Stimulated activated CD4-positive, alpha-beta T cell treated with anti-CD3 and anti-CD28 coated beads, Interleukin-15, amount 100 ng/mL, for 1 hour (primary cell): Measurements from ENCODE around the gene CYP4F22.
A peak's percentile ranks its signal among the peaks of the same experiment; 100 is the strongest.

Experiments used
- DNase-seq, 2 donors: peaks; one replicate each; pipeline ENCODE4 v3.0.0-alpha.2; 2020; ENCODE audit warnings: low read depth in 1 of 2, low spot score in 1 of 2

Gene CYP4F22

DNA sequence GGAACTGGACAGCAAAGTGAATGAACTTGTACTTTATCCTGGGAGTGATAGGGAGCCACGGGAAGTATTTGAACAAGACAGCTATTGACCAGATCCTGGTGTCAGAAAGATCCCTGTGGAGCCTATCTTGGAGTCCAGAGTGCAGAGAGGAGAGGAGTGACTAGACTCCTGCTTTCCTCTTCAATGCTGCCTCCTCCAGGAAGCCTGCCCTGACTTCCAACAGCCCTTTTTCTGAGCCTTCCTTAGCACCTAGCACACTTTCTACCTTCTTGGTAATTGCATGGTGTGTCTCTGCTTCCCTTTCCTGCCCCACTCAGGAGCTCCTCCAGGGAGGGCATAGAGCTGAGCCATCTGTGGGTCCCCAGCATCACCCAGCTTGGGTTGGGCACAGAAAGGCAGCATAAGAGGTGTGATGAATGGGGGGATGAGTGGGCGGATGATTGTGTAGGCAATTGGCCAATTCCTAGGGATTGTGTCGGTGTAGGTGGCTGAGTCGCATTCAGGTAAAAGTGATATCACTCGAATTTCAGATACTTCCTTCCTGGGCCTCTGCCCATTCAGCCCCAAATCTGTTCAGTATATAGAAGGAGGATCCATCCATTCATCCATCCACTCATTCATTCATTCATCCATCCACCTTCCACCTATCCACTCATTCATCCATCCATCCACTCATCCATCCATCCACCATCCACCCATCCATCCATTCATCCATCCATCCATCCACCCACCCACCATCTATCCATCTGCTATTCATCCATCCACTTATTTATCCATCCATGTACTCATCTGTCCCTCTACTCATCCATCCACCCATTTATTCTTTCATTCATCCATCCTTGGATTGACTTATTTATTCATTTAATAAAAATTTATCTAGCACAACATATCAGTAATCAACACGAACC is 26.9 kb downstream of the CYP4F22 start:
- no peak for DNase-seq

DNA sequence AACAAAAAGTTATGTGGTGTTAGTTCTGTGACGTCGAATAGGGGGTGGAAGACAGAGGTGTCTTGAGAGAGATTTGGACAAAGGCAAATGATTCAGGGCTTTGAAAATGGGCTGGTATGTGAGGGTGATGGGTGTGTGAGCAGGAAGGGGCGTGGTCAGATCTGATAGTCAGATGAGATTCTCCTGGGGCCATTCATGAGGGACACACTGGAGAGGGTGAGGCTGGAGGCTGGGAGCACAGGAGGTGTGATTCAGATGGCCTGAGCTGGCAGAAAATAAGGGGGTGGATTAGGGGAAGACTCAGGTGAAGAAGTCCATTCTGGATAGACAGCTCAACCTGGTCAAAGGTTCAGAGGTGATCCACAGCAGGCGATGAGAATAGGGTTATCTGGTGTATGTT is 28.0 kb downstream of the CYP4F22 start:
- DNase-seq: no peak

DNA sequence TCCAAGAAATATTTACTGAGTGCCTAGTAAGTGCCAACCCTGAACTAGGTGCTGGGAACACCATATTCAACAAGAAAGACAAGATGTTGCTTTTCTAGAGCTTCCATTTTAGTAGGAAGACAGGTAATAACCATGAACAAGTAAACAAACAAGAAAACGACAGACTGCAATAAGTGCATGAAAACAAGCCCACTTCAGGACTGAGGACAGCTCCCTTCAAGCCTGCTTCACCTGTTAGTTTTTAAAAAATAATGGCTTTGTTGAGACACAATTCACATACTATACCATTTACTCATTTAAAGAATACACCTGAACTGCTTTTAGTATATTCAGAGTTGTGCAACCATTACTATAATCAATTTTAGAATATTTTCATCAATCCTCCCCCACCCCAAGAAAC is 30.4 kb downstream of the CYP4F22 start:
- no peak for DNase-seq

DNA sequence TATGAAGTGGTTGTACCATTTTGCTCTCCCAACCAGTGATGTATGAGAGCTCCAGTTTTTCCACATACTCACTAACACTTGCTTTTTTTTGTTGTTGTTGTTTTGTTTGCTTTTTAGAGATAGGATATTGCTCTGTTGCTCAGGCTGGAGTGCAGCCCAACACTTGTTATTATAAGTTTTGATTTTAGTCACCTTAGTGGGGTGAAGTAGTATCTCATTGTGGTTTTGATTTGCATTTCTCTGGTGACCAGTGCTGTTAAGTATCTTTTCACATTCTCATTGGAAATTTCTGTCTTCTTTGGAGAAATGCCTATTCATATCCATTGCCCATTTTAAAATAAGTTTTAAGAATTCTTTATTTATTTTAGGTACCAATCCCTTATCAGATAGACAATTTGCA is 31.3 kb downstream of the CYP4F22 start:
- no peak for DNase-seq

DNA sequence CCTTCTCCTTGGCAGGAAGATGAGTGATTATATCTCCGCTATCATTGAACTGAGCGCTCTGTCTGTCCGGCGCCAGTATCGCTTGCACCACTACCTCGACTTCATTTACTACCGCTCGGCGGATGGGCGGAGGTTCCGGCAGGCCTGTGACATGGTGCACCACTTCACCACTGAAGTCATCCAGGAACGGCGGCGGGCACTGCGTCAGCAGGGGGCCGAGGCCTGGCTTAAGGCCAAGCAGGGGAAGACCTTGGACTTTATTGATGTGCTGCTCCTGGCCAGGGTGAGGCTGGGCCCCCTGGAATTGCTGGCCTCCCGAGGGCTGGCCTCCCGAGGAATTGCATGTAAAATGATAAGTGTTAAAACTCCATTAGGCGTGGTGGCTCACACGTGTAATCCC is 32.1 kb downstream of the CYP4F22 start:
- DNase-seq: no peak

DNA sequence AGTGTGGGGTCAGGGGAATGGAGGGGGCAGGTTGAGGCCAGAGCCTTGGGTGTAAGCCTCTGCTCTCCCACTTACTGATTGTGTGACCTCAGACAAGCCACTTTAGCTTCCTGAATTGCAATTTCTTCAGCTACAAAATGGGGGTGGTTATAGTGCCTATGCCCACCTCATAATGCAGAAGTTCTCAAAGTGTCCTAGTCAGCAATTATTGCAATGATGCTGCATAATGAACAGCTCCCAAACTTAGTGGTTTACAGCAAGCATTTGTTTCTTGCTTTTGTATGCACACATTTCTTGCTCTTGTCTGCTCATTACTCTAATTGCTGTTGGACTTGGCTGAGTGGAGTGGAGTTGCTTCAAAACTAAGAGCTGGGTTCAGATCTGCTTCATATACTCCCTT is 36.0 kb downstream of the CYP4F22 start:
- DNase-seq: no peak

DNA sequence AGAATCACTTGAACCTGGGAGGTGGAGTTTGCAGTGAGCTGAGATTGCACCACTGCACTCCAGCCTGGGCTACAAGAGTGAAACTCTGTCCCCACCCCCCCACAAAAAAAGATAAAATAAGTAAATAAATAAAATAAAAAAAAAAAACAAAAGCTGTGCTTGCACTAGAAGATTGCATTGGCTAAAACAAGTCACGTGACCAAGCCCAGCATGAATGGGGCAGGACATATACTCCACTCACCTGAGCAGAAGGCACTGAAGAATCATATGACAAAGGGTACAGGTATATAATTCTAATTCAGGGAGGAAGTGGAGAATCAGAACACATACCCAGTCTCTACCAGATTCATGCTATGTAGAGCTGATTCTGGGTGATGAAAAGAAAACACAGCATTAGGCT is 36.6 kb downstream of the CYP4F22 start:
- DNase-seq: no peak

DNA sequence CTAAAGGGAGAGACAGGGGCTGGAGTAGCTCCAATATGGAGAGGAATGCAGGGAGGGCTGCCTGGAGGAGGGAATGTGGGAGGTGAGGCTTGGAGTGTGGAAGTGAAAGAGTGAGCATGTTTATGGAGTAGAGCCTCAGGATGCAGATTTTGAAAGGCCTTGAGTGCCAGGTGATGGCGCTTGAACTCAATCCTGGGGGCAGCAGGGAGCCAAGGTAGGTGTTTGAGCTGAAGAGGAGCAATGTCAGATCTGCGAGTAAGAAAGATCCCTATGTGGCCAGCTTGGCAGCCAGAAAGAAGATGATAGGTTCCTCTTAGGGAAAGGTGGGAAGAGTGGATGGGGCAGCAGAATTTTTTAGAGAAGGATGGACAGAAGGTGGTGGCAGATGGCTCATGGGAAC is 40.3 kb downstream of the CYP4F22 start:
- no peak for DNase-seq

DNA sequence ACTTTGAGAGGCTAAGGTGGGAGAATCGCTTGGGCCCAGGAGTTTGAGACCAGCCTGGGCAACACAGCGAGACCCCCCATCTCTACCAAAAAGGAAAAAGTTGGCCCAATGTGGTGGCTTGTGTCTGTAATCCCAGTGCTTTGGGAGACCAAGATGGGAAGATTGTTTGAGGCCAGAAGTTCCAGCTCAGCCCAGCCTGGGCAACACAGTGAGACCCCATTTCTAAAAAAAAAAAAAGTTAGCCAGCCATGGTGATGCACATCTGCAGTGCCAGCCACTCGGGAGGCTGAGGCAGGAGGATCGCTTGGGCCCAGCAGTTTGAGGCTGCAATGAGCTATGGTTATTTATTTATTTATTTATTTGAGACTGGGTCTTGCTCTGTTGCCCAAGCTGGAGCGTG is 41.3 kb downstream of the CYP4F22 start:
- no peak for DNase-seq

DNA sequence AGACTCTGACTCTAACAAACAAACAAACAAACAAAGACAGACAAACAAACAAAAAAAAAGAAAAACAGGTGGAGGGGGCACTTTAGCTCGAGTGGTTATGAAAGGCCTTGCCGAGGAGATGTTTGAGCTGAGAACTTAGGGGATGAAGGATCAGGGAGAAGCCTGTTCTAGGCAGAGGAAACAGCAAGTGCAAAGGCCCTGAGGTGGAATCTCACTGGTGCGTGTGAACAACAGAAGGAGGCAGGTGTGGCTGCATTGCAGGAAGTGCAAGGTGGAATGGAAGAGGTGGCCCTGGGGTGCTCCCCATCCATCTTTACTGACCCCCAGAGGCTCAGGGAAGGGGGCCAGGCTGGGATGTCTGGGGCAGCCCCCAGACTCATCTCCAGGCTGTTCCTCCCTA is 41.9 kb downstream of the CYP4F22 start:
- DNase-seq: no peak

DNA sequence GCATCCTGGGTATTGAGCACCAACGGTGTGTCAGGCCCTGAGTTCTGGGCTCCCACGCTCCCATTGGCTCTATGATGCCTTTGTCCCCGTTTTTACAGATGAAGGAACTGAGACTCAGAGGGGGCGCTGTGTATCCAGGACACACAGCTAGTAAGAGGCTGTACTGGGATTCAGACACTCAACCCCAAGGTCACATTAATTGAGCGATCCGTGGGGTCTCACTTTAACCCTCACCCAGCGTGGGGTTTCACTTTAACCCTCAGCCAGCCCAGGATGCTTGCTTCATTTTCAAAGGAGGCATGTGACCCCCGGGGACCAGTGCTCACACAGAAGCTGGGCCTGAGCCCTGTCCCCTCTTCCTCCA is 42.6 kb downstream of the CYP4F22 start:
- no peak for DNase-seq

DNA sequence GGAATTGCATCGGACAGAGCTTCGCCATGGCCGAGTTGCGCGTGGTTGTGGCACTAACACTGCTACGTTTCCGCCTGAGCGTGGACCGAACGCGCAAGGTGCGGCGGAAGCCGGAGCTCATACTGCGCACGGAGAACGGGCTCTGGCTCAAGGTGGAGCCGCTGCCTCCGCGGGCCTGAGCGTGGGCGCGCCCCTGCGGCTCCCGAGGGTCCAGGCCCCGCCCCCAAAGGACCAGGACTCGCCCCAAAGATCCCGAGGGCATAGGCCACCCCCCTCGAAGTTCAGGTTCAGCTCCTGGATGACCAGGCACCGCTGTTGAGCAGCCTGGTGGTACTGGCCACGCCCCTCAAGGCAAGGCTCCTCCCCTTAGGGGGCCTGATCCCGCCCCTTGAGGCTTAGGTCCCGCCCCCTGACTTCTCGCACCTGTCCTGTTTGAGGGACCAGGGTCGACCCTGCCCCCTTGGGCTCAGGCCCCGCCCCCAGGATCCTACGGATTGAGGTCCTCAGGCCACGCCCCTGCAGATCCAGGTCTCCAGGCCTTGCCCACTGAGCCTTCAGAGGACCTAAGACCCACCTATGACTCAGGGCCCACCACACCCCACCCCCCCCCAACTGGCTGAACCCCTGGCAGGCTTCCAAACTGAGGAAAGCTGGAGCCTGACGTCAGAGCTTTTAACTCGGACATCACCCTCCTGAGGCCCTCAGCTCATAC is 43.1 kb downstream of the CYP4F22 start:
- peak; percentile 50 to 53 for DNase-seq

DNA sequence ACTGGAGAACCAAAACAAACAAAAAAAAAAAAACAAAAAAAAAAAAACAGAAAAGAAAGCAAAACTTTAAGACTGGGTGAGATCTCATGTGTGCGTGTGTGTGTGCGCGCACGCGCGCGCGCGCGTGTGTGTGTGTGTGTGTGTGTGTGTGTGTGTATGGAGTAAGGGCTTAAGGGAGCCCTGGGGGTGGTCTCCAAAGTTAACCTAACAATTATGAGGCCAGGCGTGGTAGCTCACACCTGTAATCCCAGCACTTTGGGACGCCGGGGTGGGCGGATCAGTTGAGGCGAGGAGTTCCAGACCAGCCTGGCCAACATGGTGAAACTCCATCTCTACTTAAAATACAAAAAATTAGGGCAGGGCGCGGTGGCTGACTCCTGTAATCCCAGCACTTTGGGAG is 46.7 kb downstream of the CYP4F22 start:
- DNase-seq: no peak

DNA sequence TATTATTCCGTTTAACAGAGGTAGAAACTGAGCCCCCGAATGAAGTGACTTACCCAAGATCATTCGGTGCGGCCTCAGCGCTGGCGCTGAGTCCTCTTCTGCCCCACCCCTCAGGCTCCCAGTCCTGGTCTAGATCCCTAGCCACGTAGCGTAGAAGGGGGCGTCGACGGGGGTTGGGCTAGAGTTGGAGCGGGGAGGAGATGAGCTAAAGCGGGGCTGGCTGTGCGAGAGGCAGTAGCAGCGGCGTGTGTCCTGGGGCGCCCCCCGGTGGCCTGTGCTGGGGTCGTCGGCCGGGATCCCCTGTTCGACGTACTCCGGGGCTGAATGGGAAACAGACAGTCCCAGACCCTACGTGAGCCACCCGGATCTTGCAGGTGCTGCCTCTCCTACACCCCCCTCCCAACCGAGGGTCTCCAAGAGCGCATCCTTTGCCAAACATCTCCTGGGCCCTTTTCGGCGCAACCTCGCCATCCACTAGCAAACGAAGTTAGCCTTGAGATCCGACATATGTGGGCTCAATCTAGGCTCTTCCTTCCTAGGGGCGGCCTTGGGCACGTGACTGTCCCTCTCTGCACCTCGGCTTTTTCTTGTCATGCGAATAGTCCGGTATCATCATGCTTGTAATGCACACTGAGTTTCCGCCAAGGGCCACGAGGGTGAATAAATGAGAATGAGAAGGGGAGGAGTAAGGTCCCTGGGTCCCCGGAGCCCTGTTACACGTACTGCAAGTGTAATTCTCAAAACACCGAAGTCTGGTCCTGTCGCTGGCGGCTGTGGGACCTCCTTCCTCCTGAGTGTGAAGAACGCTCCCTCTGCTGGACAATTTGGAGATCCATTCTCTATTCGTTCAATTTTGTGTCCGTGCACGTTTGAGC is 47.7 kb downstream of the CYP4F22 start:
- peak; percentile 93 to 99 for DNase-seq

DNA sequence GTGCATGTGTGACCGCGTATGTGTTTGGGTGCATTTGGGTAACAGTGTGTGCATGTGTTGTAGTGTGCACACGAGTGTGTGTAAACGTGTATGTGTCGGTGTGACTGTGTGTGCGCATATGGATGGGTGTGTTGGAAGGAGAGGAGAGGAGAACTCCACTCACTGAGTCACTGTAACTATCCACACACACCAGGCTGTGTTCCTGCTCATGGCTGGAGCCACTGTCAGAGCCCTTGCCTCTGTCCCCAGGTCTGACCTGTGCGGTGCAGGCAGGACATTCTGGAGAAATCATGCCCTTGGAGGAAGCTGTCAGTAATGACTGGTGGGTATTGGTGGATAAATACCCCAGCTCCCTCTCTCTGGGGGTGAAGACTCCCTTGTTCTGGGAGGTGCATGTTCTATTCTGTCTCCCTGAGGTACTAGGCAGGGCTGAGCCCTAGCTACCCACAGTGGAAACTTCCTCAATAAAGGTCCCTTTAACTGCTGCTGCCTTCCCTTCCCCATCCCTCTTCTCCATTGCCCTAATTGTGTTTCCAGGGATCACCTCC is 48.4 kb downstream of the CYP4F22 start:
- DNase-seq: no peak

DNA sequence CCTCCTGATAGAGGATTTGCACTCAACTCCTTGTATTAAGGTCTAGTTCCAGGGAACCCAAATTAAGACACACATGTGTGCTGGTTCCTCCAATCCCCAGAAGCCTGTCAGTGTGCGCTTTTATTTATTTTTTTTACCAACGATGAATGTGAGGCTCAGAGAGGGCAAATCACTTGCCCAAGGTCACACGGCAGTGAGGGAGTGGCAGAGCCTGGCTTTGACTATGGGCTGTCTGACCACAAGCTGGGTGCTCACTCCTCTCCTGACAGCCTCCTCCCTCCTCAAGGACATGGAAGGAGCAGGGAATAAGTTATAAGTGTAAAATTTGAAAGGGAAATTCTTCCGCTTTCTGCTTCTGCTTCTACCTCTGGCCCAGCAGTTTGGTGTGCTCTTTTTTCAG is 48.9 kb downstream of the CYP4F22 start:
- DNase-seq: no peak

DNA sequence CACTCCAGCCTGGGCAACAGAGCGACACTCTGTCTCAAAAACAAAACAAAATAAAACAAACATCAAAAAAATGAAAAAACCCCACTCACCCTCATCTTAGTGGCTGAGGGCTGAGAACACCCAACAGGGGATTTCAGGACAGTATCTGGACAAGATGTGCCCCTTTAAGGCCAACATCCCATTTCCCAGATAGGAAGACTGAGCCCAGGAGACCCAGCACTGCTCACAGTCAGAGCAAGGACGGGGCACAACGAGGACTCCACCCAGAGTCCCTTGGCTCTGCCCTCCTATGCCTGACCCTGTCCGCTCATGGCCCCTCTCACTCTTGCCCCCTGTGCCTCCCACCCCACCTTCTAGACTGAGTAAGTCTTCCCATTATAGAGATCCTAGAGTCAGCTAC is 53.8 kb downstream of the CYP4F22 start:
- no peak for DNase-seq

DNA sequence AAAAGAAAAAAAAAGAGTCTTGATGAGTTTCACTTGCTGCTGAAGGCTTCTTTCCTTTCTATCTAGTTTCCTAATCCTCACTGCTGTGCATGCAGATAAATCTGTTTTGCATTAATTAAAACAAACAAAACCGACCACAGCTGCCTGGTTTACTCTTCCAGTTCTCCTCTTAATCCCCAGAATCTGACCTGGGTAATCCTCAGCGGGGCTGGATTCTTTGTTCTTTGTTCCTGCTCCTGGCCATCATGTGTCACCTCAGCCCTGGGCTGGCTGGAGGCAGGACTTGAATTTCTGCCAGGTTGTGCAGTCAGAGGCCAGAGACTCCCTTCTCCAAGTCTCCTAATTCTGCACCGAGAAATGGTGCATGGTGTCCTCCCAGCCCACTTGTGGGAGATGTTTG is 54.5 kb downstream of the CYP4F22 start:
- no peak for DNase-seq

DNA sequence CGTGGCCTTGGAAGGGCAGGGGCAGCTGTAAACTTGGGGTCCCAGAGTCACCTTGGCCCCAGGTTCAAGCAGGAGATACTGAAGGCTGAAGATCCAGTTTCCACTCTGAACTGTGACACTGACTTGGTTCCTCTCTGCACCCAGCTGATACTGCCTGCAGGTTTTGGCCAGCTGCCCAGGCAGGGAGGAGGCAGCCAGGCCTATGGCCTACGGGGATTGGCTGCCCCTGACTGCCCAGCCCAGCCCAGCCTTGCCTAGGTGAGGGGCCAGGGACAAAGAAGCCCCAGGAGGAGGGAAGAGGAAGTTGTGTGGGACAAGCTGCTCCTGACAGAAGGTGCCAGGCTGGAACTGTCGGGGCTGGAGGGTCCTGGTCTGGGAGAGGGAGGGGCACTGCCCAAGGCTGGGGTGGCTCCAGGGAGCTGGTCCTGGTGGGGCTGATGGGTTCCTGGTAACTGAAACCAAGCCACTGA is 55.0 kb downstream of the CYP4F22 start:
- no peak for DNase-seq

DNA sequence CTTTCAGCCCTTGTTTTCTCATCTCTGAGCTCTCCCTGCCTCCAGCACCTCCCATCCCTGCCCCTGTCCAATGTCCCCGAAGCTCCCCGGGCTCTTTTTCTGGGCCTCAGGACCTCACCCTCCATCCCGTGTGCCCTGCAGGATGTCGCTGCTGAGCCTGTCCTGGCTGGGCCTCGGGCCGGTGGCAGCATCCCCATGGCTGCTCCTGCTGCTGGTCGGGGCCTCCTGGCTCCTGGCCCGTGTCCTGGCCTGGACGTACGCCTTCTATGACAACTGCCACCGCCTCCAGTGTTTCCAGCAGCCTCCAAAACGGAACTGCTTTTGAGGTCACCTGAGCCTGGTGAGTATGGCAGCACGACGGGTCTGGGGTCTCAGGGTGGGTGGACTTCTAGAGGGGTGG is 55.6 kb downstream of the CYP4F22 start:
- no peak for DNase-seq

DNA sequence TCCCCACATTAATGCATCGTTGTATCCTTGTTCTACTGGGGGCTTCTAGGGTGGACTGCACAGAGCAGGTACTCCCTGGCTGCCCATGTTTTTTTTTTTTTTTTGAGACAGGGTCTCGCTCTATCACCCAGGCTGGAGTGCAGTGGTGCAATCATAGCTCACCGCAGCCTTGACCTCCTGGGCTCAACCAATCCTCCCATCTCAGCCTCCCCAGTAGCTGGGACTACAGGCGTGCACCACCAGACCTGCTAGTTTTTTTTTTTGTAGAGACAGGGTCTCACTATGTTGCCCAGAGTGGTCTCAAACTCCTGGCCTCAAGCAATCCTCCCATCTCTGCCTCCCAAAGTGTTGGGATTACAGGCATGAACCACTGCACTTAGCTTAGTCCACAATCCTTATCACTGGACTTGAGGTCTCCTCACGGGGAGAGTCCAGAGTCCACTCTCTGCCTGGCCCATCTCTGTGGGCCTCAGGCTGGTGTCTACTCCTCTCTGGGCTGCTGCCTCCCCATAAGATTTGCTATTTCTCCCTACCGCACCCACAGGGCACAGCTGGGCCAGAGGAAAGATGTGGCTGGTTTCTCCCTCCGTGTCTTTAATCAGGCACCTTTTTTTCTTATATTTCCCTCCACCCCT is 56.3 kb downstream of the CYP4F22 start:
- DNase-seq: no peak
